RWPE2 (cell line): ENCODE data around the gene RABGAP1L.

Experiments used
- ATAC-seq: fragments of 200-7000 bp; cut with Tn5 transposase; 3 replicates; pipeline ENCODE4 v1.9.1; 2021; ENCODE audit warnings: low read depth
- DNase-seq: peaks from one replicate; pipeline ENCODE4 v3.0.0-alpha.2; 2020; ENCODE audit warnings: low spot score
- H3K27ac ChIP-seq: fragments of 450-650 bp; 2 replicates; pipeline ENCODE4 v1.5.1; 2017; ENCODE audit warnings: mild to moderate bottlenecking; ENCODE audit not compliant: poor library complexity, severe bottlenecking
- H3K27me3 ChIP-seq: fragments of 250-450 bp; sonication (Bioruptor Pico); 2 replicates; pipeline ENCODE4 v1.5.1; 2021; ENCODE audit warnings: mild to moderate bottlenecking, moderate library complexity; ENCODE audit not compliant: insufficient read depth, poor library complexity, severe bottlenecking
- H3K36me3 ChIP-seq: fragments of 250-450 bp; sonication (Bioruptor Pico); 2 replicates; pipeline ENCODE4 v1.5.1; 2020; ENCODE audit warnings: low read depth, mild to moderate bottlenecking, moderate library complexity
- H3K4me1 ChIP-seq: fragments of 250-450 bp; sonication (Bioruptor Pico); 2 replicates; pipeline ENCODE4 v1.5.1; 2021; ENCODE audit warnings: mild to moderate bottlenecking, moderate library complexity; ENCODE audit not compliant: insufficient read depth, poor library complexity, severe bottlenecking
- H3K4me3 ChIP-seq: fragments of 250-450 bp; sonication (Bioruptor Pico); 2 replicates; pipeline ENCODE4 v1.5.1; 2021; ENCODE audit warnings: mild to moderate bottlenecking, moderate library complexity; ENCODE audit not compliant: severe bottlenecking
- H3K9me3 ChIP-seq: fragments of 250-450 bp; sonication (Bioruptor Pico); 2 replicates; pipeline ENCODE4 v1.5.1; 2021; ENCODE audit warnings: mild to moderate bottlenecking, moderate library complexity; ENCODE audit not compliant: severe bottlenecking
- TF ChIP-seq, protein P1 (sequence below): fragments of 450-650 bp; IDR thresholded peaks from one replicate; pipeline ENCODE4 v1.5.1; 2017; ENCODE audit warnings: mild to moderate bottlenecking, moderate library complexity; ENCODE audit not compliant: poor library complexity, severe bottlenecking

The RABGAP1L gene

DNA sequence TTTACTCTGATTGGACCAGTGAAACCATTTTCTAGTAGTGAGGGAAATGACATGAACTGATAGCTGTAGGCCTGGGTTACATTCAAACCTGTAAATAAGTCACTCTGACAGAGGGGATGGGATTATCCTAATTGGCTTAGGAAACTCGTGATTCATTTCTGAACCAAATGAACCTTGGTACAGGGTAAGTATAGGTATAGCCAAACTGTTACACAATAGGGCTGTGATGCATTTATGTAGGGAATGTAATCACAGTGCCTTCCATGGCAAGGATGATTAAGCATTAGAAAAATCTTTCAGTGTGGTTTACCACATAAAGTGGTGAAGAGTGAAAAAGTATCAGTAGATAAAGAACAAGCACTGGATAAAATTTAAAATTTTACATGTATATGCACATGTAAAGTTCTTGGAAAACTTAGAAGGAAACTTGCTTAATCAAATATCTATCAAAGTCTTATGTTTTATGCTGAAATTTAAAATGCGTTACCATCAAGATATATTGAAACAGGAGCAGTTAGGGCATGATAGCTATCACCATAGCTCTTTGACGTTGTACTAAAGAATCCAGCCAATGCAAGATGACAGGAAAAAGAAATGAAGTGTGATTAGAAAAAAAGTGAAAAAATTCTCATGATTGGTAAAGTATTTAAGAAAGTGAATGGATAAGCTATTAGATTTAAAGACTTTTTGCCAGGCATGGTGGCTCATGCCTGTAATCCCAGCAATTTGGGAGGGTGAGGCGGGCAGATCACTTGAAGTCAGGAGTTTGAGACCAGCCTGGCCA is 63.0 kb downstream of the RABGAP1L start:
- Histone ChIP-seq H3K4me3 (no peak overlapping the region), H3K27me3 (no peaks in the 10 kb centered on the region), H3K9me3 (no peaks in the 10 kb centered on the region), H3K36me3 (no peaks in the 10 kb centered on the region), H3K4me1 (peaks cover 18% of the 10 kb centered on the region), H3K27ac (peak overlapping the region; percentile 46)
- TF ChIP-seq, protein P1, sequence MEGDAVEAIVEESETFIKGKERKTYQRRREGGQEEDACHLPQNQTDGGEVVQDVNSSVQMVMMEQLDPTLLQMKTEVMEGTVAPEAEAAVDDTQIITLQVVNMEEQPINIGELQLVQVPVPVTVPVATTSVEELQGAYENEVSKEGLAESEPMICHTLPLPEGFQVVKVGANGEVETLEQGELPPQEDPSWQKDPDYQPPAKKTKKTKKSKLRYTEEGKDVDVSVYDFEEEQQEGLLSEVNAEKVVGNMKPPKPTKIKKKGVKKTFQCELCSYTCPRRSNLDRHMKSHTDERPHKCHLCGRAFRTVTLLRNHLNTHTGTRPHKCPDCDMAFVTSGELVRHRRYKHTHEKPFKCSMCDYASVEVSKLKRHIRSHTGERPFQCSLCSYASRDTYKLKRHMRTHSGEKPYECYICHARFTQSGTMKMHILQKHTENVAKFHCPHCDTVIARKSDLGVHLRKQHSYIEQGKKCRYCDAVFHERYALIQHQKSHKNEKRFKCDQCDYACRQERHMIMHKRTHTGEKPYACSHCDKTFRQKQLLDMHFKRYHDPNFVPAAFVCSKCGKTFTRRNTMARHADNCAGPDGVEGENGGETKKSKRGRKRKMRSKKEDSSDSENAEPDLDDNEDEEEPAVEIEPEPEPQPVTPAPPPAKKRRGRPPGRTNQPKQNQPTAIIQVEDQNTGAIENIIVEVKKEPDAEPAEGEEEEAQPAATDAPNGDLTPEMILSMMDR: no peak
- ATAC-seq (peak; percentile 97), DNase-seq (no peak)

DNA sequence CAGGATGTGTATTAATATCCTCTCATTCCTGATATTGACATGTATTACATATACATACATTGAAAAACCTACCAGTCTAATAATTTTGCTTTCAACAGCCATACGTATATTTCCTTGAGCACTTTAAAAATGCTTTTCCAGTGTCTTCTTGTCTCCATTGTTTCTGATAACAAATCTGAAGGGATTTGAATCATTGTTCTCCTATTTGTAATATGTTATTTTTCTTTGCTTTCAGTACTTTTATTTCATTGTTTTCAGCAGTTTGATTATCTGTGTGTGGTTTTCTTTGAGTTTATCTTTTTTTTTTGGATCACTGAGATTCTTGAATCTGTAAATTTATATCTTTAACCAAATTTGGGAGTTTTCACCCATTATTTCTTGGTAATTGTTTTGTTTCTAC is 65.3 kb downstream of the RABGAP1L start:
- Histone ChIP-seq H3K27me3 (no peaks in the 10 kb centered on the region), H3K9me3 (no peaks in the 10 kb centered on the region), H3K27ac (no peak overlapping the region), H3K4me3 (no peak overlapping the region), H3K36me3 (0 out of 2 replicates have a peak, but pooled peaks cover 5% of the 10 kb centered on the region), H3K4me1 (peaks cover 17% of the 10 kb centered on the region)
- no peak for DNase-seq
- TF ChIP-seq, protein P1: no peak
- no peak for ATAC-seq

DNA sequence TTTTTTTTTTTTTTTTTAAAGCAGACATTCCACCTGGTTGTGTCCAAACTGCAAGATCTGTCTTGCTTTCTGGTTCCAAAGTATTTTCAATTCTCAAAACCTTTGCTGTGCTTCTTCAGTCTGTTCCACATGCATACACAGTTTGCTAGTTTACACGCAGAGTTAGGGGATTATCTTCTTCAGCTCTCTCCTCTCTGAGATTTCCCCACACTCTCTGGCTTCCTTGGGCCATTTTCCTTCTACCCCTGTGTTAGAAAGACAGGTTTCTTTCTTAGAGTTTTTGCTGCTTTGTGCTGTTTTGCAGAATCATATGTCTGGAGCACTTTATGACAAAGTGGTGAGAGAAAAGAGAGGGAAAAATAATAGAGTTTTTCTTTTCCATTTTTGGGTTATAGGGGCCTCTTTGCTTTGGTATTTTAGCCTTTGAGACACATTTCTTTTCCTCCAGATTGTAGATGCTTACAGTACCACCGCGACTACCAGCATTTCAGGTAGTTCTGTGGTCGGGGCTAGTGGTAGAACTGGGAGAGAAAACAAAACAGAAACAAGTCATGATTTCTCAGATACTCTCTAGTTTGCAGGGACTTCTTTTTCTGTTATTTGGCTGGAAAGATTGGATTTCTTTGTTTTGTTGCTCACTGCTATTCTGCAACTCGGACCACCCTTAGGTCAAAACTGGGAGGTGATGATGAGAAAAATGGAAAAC is 66.3 kb downstream of the RABGAP1L start:
- no peak for DNase-seq
- H3K27ac ChIP-seq: no peak overlapping the region
- peaks cover 9% of the 10 kb centered on the region for H3K4me1 ChIP-seq
- no peaks in the 10 kb centered on the region for H3K27me3 ChIP-seq
- 0 out of 2 replicates have a peak, but pooled peaks cover 5% of the 10 kb centered on the region for H3K36me3 ChIP-seq
- H3K4me3 ChIP-seq: no peak overlapping the region
- ATAC-seq: no peak
- TF ChIP-seq, protein P1: no peak
- H3K9me3 ChIP-seq: no peaks in the 10 kb centered on the region

DNA sequence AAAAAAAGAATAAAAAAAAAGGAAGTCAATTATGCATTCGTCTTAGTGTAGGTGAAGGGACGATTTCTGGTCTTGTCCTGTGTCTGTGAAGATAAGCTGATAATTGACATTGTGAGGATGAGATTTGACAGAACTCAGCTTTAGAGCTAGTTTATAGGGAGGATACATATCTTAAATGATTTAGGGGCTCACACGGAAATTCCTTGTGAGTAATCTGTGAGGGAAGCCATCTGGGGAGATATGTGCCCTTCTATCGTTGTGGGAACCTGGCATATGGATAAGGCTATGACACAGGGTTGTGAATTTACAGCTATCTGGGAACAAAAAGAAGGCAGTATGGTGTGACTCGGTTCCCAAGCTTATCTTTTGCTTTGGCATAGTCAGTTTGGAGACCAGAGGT is 71.1 kb downstream of the RABGAP1L start:
- DNase-seq (no peak), ATAC-seq (no peak)
- no peaks in the 10 kb centered on the region for H3K4me1 ChIP-seq
- H3K36me3 ChIP-seq: peaks cover 10% of the 10 kb centered on the region; the same call in 1 of the 2 replicates
- no peaks in the 10 kb centered on the region for H3K9me3 ChIP-seq
- H3K4me3 ChIP-seq: no peak overlapping the region
- TF ChIP-seq, protein P1: no peak
- H3K27me3 ChIP-seq: no peaks in the 10 kb centered on the region
- no peak overlapping the region for H3K27ac ChIP-seq

DNA sequence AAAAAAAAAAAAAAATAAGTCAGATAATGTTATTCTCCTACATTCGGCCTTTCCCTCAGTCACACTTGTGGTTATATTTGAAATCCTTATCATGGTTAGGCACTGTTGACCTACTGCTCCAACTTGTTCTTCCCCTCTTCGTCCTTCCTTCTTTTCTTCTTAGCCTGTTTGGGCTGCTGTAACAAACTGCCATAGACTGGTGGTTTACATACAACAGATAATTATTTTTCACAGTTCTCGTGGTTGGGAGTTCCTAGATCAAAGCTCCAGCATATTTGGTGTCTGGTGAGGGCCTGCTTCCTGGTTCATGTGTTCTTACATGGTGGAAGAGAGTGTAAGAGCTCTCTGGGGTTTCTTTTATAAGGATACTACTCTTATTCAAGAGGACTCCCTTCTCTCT is 73.4 kb downstream of the RABGAP1L start:
- H3K4me3 ChIP-seq: no peak overlapping the region
- TF ChIP-seq, protein P1: no peak
- ATAC-seq: no peak
- no peak for DNase-seq
- no peaks in the 10 kb centered on the region for H3K4me1 ChIP-seq
- H3K27me3 ChIP-seq: no peaks in the 10 kb centered on the region
- H3K36me3 ChIP-seq: peaks cover 10% of the 10 kb centered on the region; the same call in 1 of the 2 replicates
- H3K9me3 ChIP-seq: no peaks in the 10 kb centered on the region
- no peak overlapping the region for H3K27ac ChIP-seq
